B cell (primary cell): ENCODE data around the gene PROC.

ENCODE experiments used
- EZH2 ChIP-seq: IDR thresholded peaks from 2 replicates; pipeline ENCODE4 v1.6.1; 2012; ENCODE audit warnings: borderline replicate concordance, low read depth, mild to moderate bottlenecking, moderate library complexity, low read length; ENCODE audit not compliant: insufficient read depth, poor library complexity, severe bottlenecking
- TF ChIP-seq, protein P1 (sequence below): fragments of 200-600 bp; IDR thresholded peaks from one replicate; pipeline ENCODE4 v1.8.0; 2022; ENCODE audit warnings: antibody characterized with exemption, mild to moderate bottlenecking

GRCh38 chr2:127388423-127389164 lies 29.6 kb upstream of the PROC start:
- TF ChIP-seq, protein P1, sequence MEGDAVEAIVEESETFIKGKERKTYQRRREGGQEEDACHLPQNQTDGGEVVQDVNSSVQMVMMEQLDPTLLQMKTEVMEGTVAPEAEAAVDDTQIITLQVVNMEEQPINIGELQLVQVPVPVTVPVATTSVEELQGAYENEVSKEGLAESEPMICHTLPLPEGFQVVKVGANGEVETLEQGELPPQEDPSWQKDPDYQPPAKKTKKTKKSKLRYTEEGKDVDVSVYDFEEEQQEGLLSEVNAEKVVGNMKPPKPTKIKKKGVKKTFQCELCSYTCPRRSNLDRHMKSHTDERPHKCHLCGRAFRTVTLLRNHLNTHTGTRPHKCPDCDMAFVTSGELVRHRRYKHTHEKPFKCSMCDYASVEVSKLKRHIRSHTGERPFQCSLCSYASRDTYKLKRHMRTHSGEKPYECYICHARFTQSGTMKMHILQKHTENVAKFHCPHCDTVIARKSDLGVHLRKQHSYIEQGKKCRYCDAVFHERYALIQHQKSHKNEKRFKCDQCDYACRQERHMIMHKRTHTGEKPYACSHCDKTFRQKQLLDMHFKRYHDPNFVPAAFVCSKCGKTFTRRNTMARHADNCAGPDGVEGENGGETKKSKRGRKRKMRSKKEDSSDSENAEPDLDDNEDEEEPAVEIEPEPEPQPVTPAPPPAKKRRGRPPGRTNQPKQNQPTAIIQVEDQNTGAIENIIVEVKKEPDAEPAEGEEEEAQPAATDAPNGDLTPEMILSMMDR: no peak
- no peak for TF ChIP-seq EZH2
